Measurements from ENCODE around the gene MGRN1. TPM values are rescaled to one million over a fixed set of nuclear protein-coding genes. Genes with fewer than 3 reads are reported as not detected.

Gene MGRN1
- total and polyA plus RNA-seq, 2 of the 13 experiments (the other 11 are each of a cell fraction or from before 2014, with no cell fraction given): 11.9 to 12.6 TPM

DNA sequence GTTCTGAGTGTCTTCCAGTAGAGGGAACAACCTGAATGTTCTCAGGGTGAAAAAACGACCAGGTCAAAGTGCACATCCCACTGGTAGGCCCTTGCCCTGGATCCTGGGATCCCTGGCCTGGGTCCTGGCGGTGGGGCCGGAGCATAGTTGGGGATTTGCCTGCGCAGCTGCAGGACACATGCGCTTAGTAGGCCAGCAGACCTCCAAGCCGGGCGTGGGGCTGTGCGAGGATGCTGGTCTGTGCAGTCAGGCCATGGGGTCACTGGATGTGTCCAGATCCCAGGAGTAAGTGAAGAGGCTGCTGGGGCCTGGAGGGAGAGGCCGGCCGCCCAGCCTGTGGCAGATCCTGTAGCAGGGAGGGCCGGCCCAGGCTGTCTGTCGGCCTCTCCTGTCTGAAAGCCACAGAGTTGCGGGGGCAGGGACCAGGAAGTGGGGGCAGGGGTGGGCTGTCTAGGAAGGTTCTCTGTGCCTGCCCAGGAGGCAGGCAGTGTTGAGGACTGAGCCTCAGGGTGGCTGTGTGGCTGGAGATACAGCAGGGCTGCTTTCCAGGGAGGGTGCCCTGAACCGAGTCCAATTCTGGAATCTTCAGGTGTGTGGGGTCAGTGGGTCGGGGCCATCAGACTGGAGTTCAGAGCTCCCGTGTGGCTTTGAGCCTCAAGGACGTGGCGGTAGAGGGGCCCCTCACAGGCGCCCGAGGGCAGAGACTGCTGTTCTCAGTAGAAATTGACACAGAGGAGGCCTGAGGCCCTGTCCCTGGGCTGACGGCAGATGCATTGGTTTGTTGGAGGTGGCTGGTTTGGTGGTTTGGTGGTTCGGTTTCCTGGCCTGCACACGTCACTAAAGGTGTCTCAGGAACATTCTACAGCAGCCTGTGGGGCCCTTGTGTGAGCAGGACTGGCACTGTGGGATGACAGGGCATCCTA is 51.5 kb downstream of the MGRN1 start (continued):
- 0 out of 2 replicates have a peak, but pooled peaks have one; percentile 45 for TF ChIP-seq HDAC1 (CRISPR knock-in tag; IDR thresholded peaks at IDR 0.05)
- TF ChIP-seq ZMAT3 (CRISPR knock-in tag; conservative IDR thresholded peaks at IDR 0.05): no peak
- TF ChIP-seq CENPT (CRISPR knock-in tag; IDR thresholded peaks at IDR 0.05; ENCODE audit: low read depth): no peak
- TF ChIP-seq RBM22 (optimal IDR thresholded peaks at IDR 0.05; ENCODE audit: low read length): peak; percentile 30
- TF ChIP-seq, protein P1, sequence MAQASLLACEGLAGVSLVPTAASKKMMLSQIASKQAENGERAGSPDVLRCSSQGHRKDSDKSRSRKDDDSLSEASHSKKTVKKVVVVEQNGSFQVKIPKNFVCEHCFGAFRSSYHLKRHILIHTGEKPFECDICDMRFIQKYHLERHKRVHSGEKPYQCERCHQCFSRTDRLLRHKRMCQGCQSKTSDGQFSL (CRISPR knock-in tag; IDR thresholded peaks at IDR 0.05): no peak
- peak in 1 of 2 experiments; percentile 47; a peak in 2 of 4 replicates for TF ChIP-seq NR2F1 (CRISPR knock-in tag; IDR thresholded peaks at IDR 0.05)
- TF ChIP-seq, protein P2, sequence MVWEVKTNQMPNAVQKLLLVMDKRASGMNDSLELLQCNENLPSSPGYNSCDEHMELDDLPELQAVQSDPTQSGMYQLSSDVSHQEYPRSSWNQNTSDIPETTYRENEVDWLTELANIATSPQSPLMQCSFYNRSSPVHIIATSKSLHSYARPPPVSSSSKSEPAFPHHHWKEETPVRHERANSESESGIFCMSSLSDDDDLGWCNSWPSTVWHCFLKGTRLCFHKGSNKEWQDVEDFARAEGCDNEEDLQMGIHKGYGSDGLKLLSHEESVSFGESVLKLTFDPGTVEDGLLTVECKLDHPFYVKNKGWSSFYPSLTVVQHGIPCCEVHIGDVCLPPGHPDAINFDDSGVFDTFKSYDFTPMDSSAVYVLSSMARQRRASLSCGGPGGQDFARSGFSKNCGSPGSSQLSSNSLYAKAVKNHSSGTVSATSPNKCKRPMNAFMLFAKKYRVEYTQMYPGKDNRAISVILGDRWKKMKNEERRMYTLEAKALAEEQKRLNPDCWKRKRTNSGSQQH (CRISPR knock-in tag; IDR thresholded peaks at IDR 0.05; ENCODE audit: low read depth): peak; percentile 27; the same call in 1 of the 2 replicates
- TF ChIP-seq, protein P3, sequence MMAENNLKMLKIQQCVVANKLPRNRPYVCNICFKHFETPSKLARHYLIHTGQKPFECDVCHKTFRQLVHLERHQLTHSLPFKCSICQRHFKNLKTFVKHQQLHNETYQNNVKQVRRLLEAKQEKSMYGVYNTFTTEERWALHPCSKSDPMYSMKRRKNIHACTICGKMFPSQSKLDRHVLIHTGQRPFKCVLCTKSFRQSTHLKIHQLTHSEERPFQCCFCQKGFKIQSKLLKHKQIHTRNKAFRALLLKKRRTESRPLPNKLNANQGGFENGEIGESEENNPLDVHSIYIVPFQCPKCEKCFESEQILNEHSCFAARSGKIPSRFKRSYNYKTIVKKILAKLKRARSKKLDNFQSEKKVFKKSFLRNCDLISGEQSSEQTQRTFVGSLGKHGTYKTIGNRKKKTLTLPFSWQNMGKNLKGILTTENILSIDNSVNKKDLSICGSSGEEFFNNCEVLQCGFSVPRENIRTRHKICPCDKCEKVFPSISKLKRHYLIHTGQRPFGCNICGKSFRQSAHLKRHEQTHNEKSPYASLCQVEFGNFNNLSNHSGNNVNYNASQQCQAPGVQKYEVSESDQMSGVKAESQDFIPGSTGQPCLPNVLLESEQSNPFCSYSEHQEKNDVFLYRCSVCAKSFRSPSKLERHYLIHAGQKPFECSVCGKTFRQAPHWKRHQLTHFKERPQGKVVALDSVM (CRISPR knock-in tag; IDR thresholded peaks at IDR 0.05): 0 out of 2 replicates have a peak, but pooled peaks have one; percentile 26
- no peak for TF ChIP-seq ZNF563 (CRISPR knock-in tag; IDR thresholded peaks at IDR 0.05)
- peak; percentile 38; the same call in 1 of the 2 replicates for TF ChIP-seq ZFY (CRISPR knock-in tag; IDR thresholded peaks at IDR 0.05)
- TF ChIP-seq, protein P4, sequence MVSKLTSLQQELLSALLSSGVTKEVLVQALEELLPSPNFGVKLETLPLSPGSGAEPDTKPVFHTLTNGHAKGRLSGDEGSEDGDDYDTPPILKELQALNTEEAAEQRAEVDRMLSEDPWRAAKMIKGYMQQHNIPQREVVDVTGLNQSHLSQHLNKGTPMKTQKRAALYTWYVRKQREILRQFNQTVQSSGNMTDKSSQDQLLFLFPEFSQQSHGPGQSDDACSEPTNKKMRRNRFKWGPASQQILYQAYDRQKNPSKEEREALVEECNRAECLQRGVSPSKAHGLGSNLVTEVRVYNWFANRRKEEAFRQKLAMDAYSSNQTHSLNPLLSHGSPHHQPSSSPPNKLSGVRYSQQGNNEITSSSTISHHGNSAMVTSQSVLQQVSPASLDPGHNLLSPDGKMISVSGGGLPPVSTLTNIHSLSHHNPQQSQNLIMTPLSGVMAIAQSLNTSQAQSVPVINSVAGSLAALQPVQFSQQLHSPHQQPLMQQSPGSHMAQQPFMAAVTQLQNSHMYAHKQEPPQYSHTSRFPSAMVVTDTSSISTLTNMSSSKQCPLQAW (CRISPR knock-in tag; IDR thresholded peaks at IDR 0.05): peak; percentile 55; the same call in 1 of the 2 replicates
- TF ChIP-seq, protein P5, sequence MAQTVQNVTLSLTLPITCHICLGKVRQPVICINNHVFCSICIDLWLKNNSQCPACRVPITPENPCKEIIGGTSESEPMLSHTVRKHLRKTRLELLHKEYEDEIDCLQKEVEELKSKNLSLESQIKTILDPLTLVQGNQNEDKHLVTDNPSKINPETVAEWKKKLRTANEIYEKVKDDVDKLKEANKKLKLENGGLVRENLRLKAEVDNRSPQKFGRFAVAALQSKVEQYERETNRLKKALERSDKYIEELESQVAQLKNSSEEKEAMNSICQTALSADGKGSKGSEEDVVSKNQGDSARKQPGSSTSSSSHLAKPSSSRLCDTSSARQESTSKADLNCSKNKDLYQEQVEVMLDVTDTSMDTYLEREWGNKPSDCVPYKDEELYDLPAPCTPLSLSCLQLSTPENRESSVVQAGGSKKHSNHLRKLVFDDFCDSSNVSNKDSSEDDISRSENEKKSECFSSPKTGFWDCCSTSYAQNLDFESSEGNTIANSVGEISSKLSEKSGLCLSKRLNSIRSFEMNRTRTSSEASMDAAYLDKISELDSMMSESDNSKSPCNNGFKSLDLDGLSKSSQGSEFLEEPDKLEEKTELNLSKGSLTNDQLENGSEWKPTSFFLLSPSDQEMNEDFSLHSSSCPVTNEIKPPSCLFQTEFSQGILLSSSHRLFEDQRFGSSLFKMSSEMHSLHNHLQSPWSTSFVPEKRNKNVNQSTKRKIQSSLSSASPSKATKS (CRISPR knock-in tag; IDR thresholded peaks at IDR 0.05): no peak
- TF ChIP-seq, protein P6, sequence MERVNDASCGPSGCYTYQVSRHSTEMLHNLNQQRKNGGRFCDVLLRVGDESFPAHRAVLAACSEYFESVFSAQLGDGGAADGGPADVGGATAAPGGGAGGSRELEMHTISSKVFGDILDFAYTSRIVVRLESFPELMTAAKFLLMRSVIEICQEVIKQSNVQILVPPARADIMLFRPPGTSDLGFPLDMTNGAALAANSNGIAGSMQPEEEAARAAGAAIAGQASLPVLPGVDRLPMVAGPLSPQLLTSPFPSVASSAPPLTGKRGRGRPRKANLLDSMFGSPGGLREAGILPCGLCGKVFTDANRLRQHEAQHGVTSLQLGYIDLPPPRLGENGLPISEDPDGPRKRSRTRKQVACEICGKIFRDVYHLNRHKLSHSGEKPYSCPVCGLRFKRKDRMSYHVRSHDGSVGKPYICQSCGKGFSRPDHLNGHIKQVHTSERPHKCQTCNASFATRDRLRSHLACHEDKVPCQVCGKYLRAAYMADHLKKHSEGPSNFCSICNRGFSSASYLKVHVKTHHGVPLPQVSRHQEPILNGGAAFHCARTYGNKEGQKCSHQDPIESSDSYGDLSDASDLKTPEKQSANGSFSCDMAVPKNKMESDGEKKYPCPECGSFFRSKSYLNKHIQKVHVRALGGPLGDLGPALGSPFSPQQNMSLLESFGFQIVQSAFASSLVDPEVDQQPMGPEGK (CRISPR knock-in tag; IDR thresholded peaks at IDR 0.05): peak; percentile 24; the same call in 1 of the 2 replicates
- peak; percentile 92 for TF ChIP-seq ZKSCAN1 (IDR thresholded peaks at IDR 0.05; ENCODE audit: low read length)
- TF ChIP-seq SPEN (CRISPR knock-in tag; IDR thresholded peaks at IDR 0.05; ENCODE audit: low read depth): 0 out of 2 replicates have a peak, but pooled peaks have one; percentile 20
- 0 out of 2 replicates have a peak, but pooled peaks have one; percentile 25 for TF ChIP-seq GATAD2A (CRISPR knock-in tag; IDR thresholded peaks at IDR 0.05)

Measured in HepG2 (cell line).